Right atrium auricular region (tissue), 2 donors: ENCODE measurements around the gene SYP. TPM values are rescaled to one million over a fixed set of nuclear protein-coding genes. Genes with fewer than 3 reads are reported as not detected.
"Not testable (repeated sequence)": the region's sequence is repeated elsewhere in the genome, so short reads cannot be mapped to it uniquely, and the experiment has no call there.

ENCODE experiments used
- DNase-seq: peaks from one replicate; pipeline ENCODE4 v3.0.0-alpha.2; 2019; ENCODE audit warnings: low spot score
- H3K27ac ChIP-seq, 2 donors: fragments of 200-600 bp; sonication (generic); 1 replicate in 1 of 2; 2 replicates in 1 of 2; pipeline ENCODE4 v1.5.1; 2016 to 2019
- H3K27me3 ChIP-seq, 2 donors: fragments of 200-600 bp; sonication (generic); one replicate each; pipeline versions ENCODE4 v1.5.1 to v1.6.0; 2017 to 2019
- H3K36me3 ChIP-seq: fragments of 200-600 bp; sonication (generic); one replicate; pipeline ENCODE4 v1.5.1; 2016
- H3K4me1 ChIP-seq, 2 donors: fragments of 200-600 bp; sonication (generic); one replicate each; pipeline versions ENCODE4 v1.5.1 to v1.6.0; 2017 to 2019
- H3K4me3 ChIP-seq, 2 donors: fragments of 200-600 bp; sonication (generic); 1 replicate in 1 of 2; 2 replicates in 1 of 2; pipeline ENCODE4 v1.5.1; 2017 to 2019; ENCODE audit warnings: mild to moderate bottlenecking in 1 of 2, moderate library complexity in 1 of 2
- H3K9me3 ChIP-seq, 2 donors: fragments of 200-600 bp; sonication (generic); one replicate each; pipeline ENCODE4 v1.5.1; 2019
- CTCF ChIP-seq, 2 donors: fragments of 200-600 bp; sonication (generic); IDR thresholded peaks; one replicate each; pipeline ENCODE4 v1.5.1; 2019; ENCODE audit warnings: antibody characterized with exemption in 2 of 2
- total RNA-seq, 2 donors: library from RNA; depleted of rRNA; stranded (reverse); fragments of >200 nt; gene quantifications; one replicate each; pipeline ENCODE4 v1.1.0, GENCODE V29; 2016

Gene SYP
- total RNA-seq, 2 donors from 2014 or later = 2.8 to 3.5 TPM

GRCh38 chrX:49147282-49147681 is 52.7 kb downstream of the SYP start:
- no peak for DNase-seq
- no peak for TF ChIP-seq CTCF (IDR thresholded peaks at IDR 0.05)
- no peaks in the 10 kb centered on the region for H3K4me1 ChIP-seq
- H3K9me3 ChIP-seq = no peaks in the 10 kb centered on the region
- no peak overlapping the region for H3K27ac ChIP-seq
- no peaks in the 10 kb centered on the region for H3K36me3 ChIP-seq
- H3K27me3 ChIP-seq = no peaks in the 10 kb centered on the region
- no peak overlapping the region for H3K4me3 ChIP-seq

- peaks cover 7 to 29% of the 10 kb centered on the region in 2 donors for H3K9me3 ChIP-seq
- not testable (repeated sequence) for DNase-seq, H3K27me3 ChIP-seq, H3K4me3 ChIP-seq, H3K4me1 ChIP-seq, H3K27ac ChIP-seq, H3K36me3 ChIP-seq
Measured at GRCh38 chrX:49143154-49143553, 56.8 kb downstream of the SYP start.

GRCh38 chrX:49142264-49142663 is 57.7 kb downstream of the SYP start:
- peaks cover 7 to 29% of the 10 kb centered on the region in 2 donors for H3K9me3 ChIP-seq
- peak; percentile 21 to 59 for TF ChIP-seq CTCF (IDR thresholded peaks at IDR 0.05)
- H3K4me3 ChIP-seq = not testable (repeated sequence)

GRCh38 chrX:49139713-49140112 is 60.3 kb downstream of the SYP start:
- H3K4me3 ChIP-seq = no peak overlapping the region
- peaks cover 7 to 29% of the 10 kb centered on the region in 2 donors for H3K9me3 ChIP-seq
- no peaks in the 10 kb centered on the region for H3K36me3 ChIP-seq
- no peak for DNase-seq
- no peaks in the 10 kb centered on the region for H3K4me1 ChIP-seq
- H3K27ac ChIP-seq = no peak overlapping the region
- H3K27me3 ChIP-seq = no peaks in the 10 kb centered on the region
- no peak for TF ChIP-seq CTCF (IDR thresholded peaks at IDR 0.05)

More at GRCh38 chrX:49142264-49142663, 57.7 kb downstream of the SYP start:
- not testable (repeated sequence) for DNase-seq, H3K27me3 ChIP-seq, H3K4me1 ChIP-seq, H3K27ac ChIP-seq, H3K36me3 ChIP-seq

Other genes with a start within 250 kb of the SYP start
- gene OTUD5, start 242.6 kb downstream of the SYP start, total RNA-seq = 10 to 100 TPM; 15.4 to 23.9 TPM
- gene KCND1, start 228.3 kb downstream of the SYP start, total RNA-seq = 1 to 10 TPM; 1.3 to 1.5 TPM
- gene GRIPAP1, start 197.9 kb downstream of the SYP start, total RNA-seq = 10 to 100 TPM in 1 of 2 donors, 1 to 10 TPM in 1; 9.6 to 16.0 TPM
- 10 to 100 TPM; 25.8 to 60.3 TPM for gene TFE3, start 156.8 kb downstream of the SYP start, total RNA-seq
- gene CCDC120, start 141.2 kb downstream of the SYP start, total RNA-seq = 1 to 10 TPM; 1.3 to 2.2 TPM
- gene PRAF2, start 126.2 kb downstream of the SYP start, total RNA-seq = 10 to 100 TPM; 11.5 to 29.7 TPM
- 100 to 1,000 TPM in 1 of 2 donors, 10 to 100 TPM in 1; 78.3 to 117 TPM for gene WDR45, start 120.3 kb downstream of the SYP start, total RNA-seq
- gene GPKOW, start 76.5 kb downstream of the SYP start, total RNA-seq = 10 to 100 TPM; 17.7 to 26.1 TPM
- gene MAGIX, start 37.4 kb downstream of the SYP start, total RNA-seq = 10 to 100 TPM; 18.9 to 23.4 TPM
- 10 to 100 TPM; 47.8 to 64.8 TPM for gene PLP2, start 28.3 kb downstream of the SYP start, total RNA-seq
- gene PRICKLE3, start 13.8 kb downstream of the SYP start, total RNA-seq = 10 to 100 TPM in 1 of 2 donors, 1 to 10 TPM in 1; 7.2 to 12.7 TPM
- gene CACNA1F, start 33.1 kb upstream of the SYP start, total RNA-seq = under 1 TPM; 0.08 to 0.11 TPM
- gene CCDC22, start 35.3 kb upstream of the SYP start, total RNA-seq = 10 to 100 TPM in 1 of 2 donors, 1 to 10 TPM in 1; 9.5 to 14.4 TPM
- not detected for gene FOXP3, start 64.5 kb upstream of the SYP start, total RNA-seq
- 10 to 100 TPM; 24.2 to 29.6 TPM for gene PPP1R3F, start 69.6 kb upstream of the SYP start, total RNA-seq
- not detected for gene GAGE10, start 103.5 kb upstream of the SYP start, total RNA-seq
- not detected for gene GAGE12J, start 121.8 kb upstream of the SYP start, total RNA-seq
- gene GAGE13, start 131.4 kb upstream of the SYP start, total RNA-seq = not detected